ENCODE measurements around the gene SFXN5. TPM values are rescaled to one million over a fixed set of nuclear protein-coding genes. Genes with fewer than 3 reads are reported as not detected.
"Not testable (repeated sequence)": the region's sequence is repeated elsewhere in the genome, so short reads cannot be mapped to it uniquely, and the experiment has no call there.

The SFXN5 gene
- total RNA-seq, 1 donor from 2014 or later = 13.3 TPM

DNA sequence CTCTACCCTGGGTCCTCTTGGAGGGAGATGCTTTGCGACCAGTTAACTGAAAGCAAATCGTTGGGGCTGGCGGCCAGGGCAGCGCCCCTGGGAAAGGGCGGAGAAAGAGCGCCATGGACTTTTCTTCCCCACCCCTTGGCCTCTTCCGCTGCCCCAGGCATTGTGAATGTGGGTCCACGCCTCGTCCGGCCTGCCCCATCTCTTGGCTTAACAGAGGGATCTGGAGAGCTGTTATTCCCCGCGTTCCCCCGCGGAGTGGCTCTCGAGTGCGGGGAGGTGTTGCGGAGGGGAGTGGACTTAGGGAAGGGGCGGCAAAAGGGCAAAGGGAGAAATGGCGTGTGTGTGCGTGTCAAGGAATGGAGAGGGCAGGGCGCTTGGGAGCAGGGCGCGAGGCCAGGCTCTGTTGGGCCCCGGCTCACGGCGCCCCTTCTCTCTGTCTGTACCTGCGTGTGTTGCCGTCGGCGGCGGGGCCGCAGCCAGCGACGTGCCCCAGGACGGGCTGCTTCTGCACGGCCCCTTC lies 147.6 kb downstream of the SFXN5 start:
- intact Hi-C loops (cut with DNase I) = no loop called here
- DNase-seq (ENCODE audit: low spot score) = no peak

DNA sequence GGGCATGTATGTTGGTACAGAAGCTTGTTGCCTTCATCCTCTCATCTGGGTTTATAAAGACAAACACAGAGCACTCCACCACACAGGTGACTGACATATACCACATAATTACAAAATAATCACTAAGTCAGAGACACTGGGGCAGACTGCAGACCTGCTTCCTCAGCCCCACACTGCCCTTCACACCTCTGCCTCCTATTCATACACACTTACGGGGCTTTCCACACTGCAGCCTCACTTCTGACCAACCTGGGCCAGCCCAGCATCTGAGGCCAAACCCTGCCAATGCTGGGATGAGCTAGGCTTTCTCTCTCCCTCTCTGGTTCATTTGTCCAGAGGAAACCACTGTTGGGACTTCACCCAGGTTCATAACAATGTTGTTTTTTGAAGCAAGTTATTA lies 149.7 kb downstream of the SFXN5 start:
- intact Hi-C loops (cut with DNase I) = no loop called here
- no peak for DNase-seq (ENCODE audit: low spot score)

DNA sequence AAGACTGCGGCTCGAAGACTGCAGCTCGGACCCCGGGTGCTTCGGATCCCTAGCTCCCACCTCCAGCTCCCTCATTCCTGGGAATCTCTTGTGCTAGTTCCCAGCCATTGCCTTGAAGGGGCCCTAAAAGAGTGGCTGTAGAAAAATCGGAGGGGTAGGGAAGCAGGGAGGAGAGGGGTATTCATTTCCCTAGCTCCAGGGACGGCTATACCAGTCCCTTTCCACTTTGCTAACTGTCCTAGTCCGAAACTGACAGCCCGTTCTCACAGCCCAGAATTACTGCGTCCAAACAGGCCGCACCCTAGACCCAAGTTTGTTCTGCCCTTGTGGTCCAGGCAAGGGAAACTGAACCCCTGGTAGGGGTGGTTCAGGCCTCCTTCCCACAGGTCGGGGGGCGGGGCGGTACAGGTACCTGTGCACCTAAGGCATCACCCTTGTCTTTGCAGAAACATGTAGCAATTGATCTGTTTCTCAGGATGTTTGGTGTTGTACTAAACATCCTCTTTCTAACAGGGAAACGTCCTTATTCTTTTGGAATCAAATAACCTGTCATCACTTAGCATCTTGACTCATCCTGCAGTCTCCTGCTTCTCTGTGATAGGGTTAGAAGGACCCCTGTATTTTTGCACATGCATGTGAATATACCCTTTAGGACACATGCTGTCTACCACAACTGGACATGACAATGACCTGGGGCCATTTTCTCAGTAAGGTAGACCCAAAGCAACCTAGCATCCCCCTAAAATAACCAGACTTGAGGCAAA lies 150.2 kb downstream of the SFXN5 start:
- DNase-seq (ENCODE audit: low spot score) = no peak
- intact Hi-C loops (cut with DNase I) = no loop called here

DNA sequence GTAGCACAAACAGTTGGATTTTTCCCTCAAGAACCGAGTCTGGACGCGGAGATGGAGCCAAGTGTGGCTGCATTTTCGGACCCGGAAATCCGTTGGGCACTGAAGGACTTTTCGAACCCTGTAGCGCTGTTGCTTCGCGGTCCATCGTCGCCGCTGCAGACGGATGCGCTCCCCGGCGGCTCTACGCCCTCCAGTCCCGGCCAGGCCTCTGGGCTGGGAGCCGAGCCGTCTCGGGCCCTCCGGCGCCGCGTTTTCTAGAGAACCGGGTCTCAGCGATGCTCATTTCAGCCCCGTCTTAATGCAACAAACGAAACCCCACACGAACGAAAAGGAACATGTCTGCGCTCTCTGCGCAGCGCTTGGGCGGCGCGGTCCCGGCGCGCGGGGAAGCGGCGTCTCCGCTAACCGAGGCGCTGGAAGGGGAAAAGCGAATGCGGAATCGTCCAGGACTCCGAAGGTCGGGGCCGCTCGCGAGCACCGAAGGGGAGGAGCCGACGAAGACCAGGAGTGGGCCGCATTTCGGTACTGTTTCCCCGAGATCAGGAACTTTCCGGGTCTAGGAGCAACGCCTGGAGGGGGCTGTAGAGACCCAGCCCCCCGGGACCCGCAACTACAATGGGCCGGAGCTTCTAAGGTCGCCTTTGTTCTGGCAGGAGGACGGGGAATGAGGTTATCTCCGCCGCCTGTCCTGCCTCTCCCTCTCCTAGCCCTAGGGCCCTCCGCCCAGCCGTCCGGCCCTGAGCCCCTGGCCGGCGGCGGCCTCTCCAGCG lies 151.0 kb downstream of the SFXN5 start:
- intact Hi-C loops (cut with DNase I) = no loop called here
- no peak for DNase-seq (ENCODE audit: low spot score)

GRCh38 chr2:72919414-72920317 lies 151.8 kb downstream of the SFXN5 start:
- DNase-seq (ENCODE audit: low spot score) = peak; percentile 63
- intact Hi-C loops (cut with DNase I) = no loop called here

DNA sequence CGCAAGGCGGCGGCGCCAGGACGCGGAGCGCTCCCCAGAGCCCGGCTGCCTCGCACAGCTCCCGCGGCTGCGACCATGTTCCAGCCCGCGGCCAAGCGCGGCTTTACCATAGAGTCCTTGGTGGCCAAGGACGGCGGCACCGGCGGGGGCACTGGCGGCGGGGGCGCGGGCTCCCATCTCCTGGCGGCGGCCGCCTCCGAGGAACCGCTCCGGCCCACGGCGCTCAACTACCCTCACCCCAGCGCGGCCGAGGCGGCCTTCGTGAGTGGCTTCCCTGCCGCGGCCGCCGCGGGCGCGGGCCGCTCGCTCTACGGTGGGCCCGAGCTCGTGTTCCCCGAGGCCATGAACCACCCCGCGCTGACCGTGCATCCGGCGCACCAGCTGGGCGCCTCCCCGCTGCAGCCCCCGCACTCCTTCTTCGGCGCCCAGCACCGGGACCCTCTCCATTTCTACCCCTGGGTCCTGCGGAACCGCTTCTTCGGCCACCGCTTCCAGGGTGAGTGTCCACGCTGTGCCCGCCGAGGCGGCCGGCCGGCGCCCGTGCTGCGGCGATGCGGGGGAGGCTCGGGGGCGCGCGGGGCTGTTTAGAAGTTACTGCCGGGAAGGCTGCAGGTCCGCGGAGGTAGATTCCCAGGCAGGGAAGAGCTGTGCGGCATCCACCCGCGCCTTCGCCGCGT lies 153.5 kb downstream of the SFXN5 start:
- intact Hi-C loops (cut with DNase I) = no loop called here
- DNase-seq (ENCODE audit: low spot score) = no peak

DNA sequence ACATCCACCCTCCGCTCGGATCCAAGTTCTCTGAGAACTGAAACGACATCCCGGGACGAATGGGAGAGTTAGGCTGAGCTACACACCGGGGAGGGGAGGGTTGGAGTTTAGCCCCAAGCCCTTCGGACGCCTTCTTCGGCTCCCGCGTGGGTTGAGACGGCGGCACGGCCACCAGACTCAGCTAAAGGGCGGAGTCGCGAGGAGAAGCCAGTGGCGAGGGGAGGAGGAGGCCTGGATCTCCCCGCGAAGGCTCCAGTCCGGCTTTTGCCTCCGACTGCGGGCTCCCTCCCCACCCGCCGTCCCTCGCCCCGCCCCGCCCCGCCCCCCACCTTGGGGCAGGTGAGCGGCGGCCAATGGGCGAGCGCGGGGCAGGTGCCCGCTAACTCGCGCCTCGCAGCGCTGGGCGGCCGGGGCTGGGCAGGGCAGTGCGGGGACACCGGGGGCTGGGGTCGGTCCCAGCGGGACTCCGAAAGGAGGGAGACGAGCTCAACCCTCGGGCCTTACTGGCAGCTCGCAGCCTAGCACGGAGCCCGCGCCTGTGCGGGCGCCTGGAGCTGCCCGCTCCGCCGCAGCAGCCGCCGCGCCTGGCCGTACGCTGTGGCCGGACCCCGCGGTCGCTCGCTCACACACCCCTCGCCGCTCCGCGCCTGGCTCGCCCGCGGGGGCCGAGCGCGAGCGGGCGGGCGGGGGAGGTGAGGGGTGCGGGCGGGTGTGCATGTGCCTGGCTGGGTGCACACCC lies 154.2 kb downstream of the SFXN5 start, which contains the start of gene EMX1:
TSS of gene EMX1 (plus strand) at position 382 of the 739 bp plus-strand sequence. CDS start at position 716, 334 bp downstream.
- intact Hi-C loops (cut with DNase I) = no loop called here
- DNase-seq (ENCODE audit: low spot score) = peak; percentile 69

DNA sequence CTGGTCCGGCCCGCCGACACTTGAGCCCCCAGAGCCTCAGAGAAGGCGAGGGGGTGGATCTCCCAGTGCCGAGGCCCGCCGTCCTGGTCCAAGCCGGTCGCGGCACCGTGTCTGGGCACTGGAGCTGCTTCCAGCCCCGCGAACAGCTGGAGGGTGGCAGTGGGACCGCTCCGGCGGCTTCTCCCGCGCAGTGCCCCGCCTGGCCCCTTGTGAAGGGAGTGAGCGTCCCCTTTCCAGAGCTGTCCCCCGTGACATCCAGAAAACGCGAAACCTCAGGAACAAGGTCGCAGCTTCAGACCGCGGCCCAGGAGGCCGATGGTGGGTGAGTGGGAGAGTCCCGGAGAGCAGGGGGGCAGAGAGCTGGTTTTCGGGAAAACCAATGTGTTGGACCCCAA lies 154.8 kb downstream of the SFXN5 start:
- no peak for DNase-seq (ENCODE audit: low spot score)
- intact Hi-C loops (cut with DNase I) = no loop called here

- peak; percentile 74 for DNase-seq (ENCODE audit: low spot score)
- intact Hi-C loops (cut with DNase I) = no loop called here
Observed at GRCh38 chr2:72915907-72916742, 155.4 kb downstream of the SFXN5 start.

DNA sequence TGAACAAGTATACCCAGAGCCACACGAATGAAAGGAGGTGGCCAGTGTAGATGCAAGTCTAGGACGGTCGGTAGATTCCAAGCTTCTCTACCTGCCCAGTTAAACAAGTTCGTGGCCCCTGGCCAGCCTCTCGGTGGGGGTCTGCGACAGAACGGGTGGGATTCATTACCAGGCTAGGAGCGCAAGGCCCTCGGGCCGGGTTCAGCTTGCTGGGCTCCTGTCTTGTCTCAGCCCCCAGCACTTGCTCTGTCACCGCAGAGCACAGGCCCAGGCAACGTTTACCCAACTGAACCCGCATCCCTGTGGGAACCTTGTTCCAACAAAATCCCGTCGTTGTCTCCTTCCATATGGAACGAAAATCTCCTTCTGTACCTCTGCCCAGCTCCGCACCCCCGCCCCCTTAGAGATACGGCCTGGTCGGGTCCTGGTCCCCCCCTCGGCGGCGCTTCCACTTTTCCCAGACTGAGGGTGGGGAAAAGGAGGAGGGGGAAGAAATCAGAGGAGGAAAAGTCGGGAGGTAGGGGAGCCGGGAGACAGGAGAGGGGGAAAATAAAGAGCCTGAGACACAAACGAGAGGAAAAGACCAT lies 156.1 kb downstream of the SFXN5 start:
- intact Hi-C loops (cut with DNase I) = no loop called here
- no peak for DNase-seq (ENCODE audit: low spot score)

- DNase-seq (ENCODE audit: low spot score) = no peak
- intact Hi-C loops (cut with DNase I) = no loop called here
Observed at GRCh38 chr2:72914589-72915319, 156.8 kb downstream of the SFXN5 start.

- intact Hi-C loops (cut with DNase I) = no loop called here
- DNase-seq (ENCODE audit: low spot score) = no peak
Observed at GRCh38 chr2:72914206-72914559, 157.3 kb downstream of the SFXN5 start.

DNA sequence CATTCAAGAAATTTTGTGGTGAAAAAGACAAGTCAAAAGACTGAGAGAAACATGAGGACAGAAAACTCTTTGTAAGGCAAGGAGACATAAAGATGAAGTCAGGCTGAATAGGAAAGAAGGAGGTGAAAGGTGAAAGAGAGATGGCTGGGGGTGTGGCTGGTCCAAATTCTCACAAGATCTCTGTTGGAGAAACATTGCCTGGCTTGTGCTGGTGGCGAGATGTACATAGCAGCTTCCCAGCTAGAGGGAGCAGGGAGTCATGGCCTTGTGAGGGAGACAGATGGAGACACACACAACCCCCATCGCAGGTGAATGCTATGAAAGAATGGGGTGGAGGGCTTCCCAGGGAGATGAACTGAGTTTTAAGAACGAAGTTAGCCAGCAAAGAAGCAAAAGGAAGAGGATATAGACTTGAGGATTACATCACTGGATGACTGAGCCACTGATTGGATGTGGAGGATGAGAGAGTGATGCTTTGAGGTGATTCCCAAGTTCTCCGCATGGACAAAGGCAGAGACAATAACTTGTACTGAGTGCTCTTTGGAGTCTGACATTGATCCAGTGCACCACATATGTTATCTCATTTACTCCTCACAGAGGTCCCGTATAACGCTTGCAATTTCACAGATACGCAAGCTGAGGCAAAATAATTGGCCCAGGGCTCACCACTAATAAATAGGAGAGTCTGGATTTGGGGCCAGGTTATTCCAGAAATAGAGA lies 157.9 kb downstream of the SFXN5 start:
- no peak for DNase-seq (ENCODE audit: low spot score)
- intact Hi-C loops (cut with DNase I) = no loop called here

DNA sequence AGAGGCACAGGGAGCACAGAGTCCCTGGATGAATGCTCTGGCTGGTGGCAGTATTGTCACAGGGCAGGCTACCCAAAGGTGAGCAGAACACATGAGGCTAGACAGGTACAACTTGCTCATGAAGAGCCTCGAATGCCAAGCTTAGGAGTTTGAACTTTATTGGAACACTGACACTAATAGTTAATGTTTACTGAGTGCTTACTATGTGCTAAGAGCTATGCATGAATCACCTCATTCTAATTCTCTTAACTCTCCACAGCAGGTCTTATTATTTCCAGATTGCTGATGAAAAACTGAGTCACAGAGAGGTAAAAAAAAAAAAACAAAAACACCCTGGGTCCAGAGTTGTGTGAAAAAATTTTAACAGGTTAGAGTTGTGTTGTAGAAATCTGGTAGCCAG lies 160.3 kb downstream of the SFXN5 start:
- no peak for DNase-seq (ENCODE audit: low spot score)
- intact Hi-C loops (cut with DNase I) = no loop called here

- no peak for DNase-seq (ENCODE audit: low spot score)
Observed at GRCh38 chr2:72908741-72909140, 162.8 kb downstream of the SFXN5 start.

GRCh38 chr2:72907369-72907768 lies 164.1 kb downstream of the SFXN5 start:
- DNase-seq (ENCODE audit: low spot score); intact Hi-C loops (cut with DNase I): not testable (repeated sequence)

More at GRCh38 chr2:72908741-72909140, 162.8 kb downstream of the SFXN5 start:
- intact Hi-C loops (cut with DNase I) = no loop called here

All from cardiac septum (tissue), 1 donor.